Activated T-helper 17 cell treated with anti-CD3 and anti-CD28 coated beads, Interleukin-2, amount 50 U/mL, for 72 hours (primary cell): ENCODE measurements around the gene CD81. TPM values are rescaled to one million over a fixed set of nuclear protein-coding genes. Genes with fewer than 3 reads are reported as not detected.

Source experiments
- ATAC-seq: fragments of 150-1000 bp; cut with Tn5 transposase; replicated peaks from 2 replicates; pipeline ENCODE4 v1.10.0; 2021; ENCODE audit warnings: mild to moderate bottlenecking, moderate library complexity
- H3K27ac Mint-ChIP-seq: one replicate; pipeline ENCODE4 v1.8.0; 2022; ENCODE audit warnings: mixed read lengths
- H3K27me3 Mint-ChIP-seq: one replicate; pipeline ENCODE4 v1.8.0; 2022; ENCODE audit warnings: mixed read lengths
- H3K36me3 Mint-ChIP-seq: one replicate; pipeline ENCODE4 v1.8.0; 2022; ENCODE audit warnings: low read depth, mild to moderate bottlenecking, mixed read lengths
- H3K4me1 Mint-ChIP-seq: one replicate; pipeline ENCODE4 v1.8.0; 2022; ENCODE audit warnings: mixed read lengths
- H3K4me3 Mint-ChIP-seq: one replicate; pipeline ENCODE4 v1.8.0; 2022; ENCODE audit warnings: mild to moderate bottlenecking, mixed read lengths
- H3K9me3 Mint-ChIP-seq: one replicate; pipeline ENCODE4 v1.8.0; 2022; ENCODE audit warnings: mixed read lengths
- total RNA-seq, 2 donors: library from RNA; stranded (reverse); gene quantifications; one replicate each; pipeline ENCODE4 v1.2.3, GENCODE V29; 2022

CD81 gene
- total RNA-seq, 2 donors from 2014 or later, result 147 to 170 TPM

GRCh38 chr11:2419638-2420501, 42.8 kb downstream of the CD81 start:
- H3K4me3 Mint-ChIP-seq, result no peak overlapping the region
- no peaks in the 10 kb centered on the region for H3K4me1 Mint-ChIP-seq
- no peak overlapping the region for H3K27ac Mint-ChIP-seq
- H3K27me3 Mint-ChIP-seq, result no peaks in the 10 kb centered on the region
- peak; percentile 64 for ATAC-seq
- no peaks in the 10 kb centered on the region for H3K9me3 Mint-ChIP-seq
- H3K36me3 Mint-ChIP-seq, result no peaks in the 10 kb centered on the region

- Mint-ChIP-seq H3K27me3 (no peaks in the 10 kb centered on the region), H3K36me3 (no peaks in the 10 kb centered on the region)
- ATAC-seq, result peak; percentile 93
Measured at GRCh38 chr11:2420502-2421225, 43.6 kb downstream of the CD81 start.

GRCh38 chr11:2421226-2421994, 44.3 kb downstream of the CD81 start:
- Mint-ChIP-seq H3K9me3 (no peaks in the 10 kb centered on the region), H3K4me1 (no peaks in the 10 kb centered on the region), H3K36me3 (no peaks in the 10 kb centered on the region), H3K4me3 (no peak overlapping the region), H3K27ac (no peak overlapping the region), H3K27me3 (no peaks in the 10 kb centered on the region)
- no peak for ATAC-seq

More at GRCh38 chr11:2420502-2421225, 43.6 kb downstream of the CD81 start:
- no peak overlapping the region for H3K4me3 Mint-ChIP-seq
- no peak overlapping the region for H3K27ac Mint-ChIP-seq
- H3K4me1 Mint-ChIP-seq, result no peaks in the 10 kb centered on the region
- no peaks in the 10 kb centered on the region for H3K9me3 Mint-ChIP-seq

GRCh38 chr11:2421996-2422395, 44.9 kb downstream of the CD81 start:
- Mint-ChIP-seq H3K4me3 (no peak overlapping the region), H3K4me1 (no peaks in the 10 kb centered on the region), H3K9me3 (no peaks in the 10 kb centered on the region), H3K36me3 (no peaks in the 10 kb centered on the region), H3K27me3 (no peaks in the 10 kb centered on the region), H3K27ac (no peak overlapping the region)
- no peak for ATAC-seq

GRCh38 chr11:2422461-2423156, 45.5 kb downstream of the CD81 start:
- H3K4me3 Mint-ChIP-seq, result no peak overlapping the region

GRCh38 chr11:2423157-2424025, 46.3 kb downstream of the CD81 start:
- Mint-ChIP-seq H3K36me3 (no peaks in the 10 kb centered on the region), H3K4me3 (no peak overlapping the region), H3K27me3 (no peaks in the 10 kb centered on the region), H3K27ac (no peak overlapping the region), H3K4me1 (no peaks in the 10 kb centered on the region), H3K9me3 (no peaks in the 10 kb centered on the region)
- ATAC-seq, result no peak

More at GRCh38 chr11:2422461-2423156, 45.5 kb downstream of the CD81 start:
- ATAC-seq, result no peak
- Mint-ChIP-seq H3K36me3 (no peaks in the 10 kb centered on the region), H3K4me1 (no peaks in the 10 kb centered on the region), H3K9me3 (no peaks in the 10 kb centered on the region), H3K27me3 (no peaks in the 10 kb centered on the region), H3K27ac (no peak overlapping the region)

- no peak for ATAC-seq
- Mint-ChIP-seq H3K9me3 (no peaks in the 10 kb centered on the region), H3K27ac (no peak overlapping the region), H3K4me3 (no peak overlapping the region), H3K4me1 (no peaks in the 10 kb centered on the region), H3K27me3 (no peaks in the 10 kb centered on the region), H3K36me3 (no peaks in the 10 kb centered on the region)
Measured at GRCh38 chr11:2424811-2425495, 47.8 kb downstream of the CD81 start.

- no peak for ATAC-seq
- Mint-ChIP-seq H3K27ac (no peak overlapping the region), H3K36me3 (no peaks in the 10 kb centered on the region), H3K4me3 (no peak overlapping the region), H3K9me3 (no peaks in the 10 kb centered on the region), H3K27me3 (no peaks in the 10 kb centered on the region), H3K4me1 (no peaks in the 10 kb centered on the region)
Measured at GRCh38 chr11:2425506-2425905, 48.4 kb downstream of the CD81 start.

GRCh38 chr11:2426221-2426620, 49.1 kb downstream of the CD81 start:
- Mint-ChIP-seq H3K27me3 (no peaks in the 10 kb centered on the region), H3K4me1 (no peaks in the 10 kb centered on the region), H3K27ac (no peak overlapping the region), H3K9me3 (no peaks in the 10 kb centered on the region), H3K36me3 (no peaks in the 10 kb centered on the region), H3K4me3 (no peak overlapping the region)
- ATAC-seq, result no peak

- no peaks in the 10 kb centered on the region for H3K4me1 Mint-ChIP-seq
- no peak overlapping the region for H3K27ac Mint-ChIP-seq
- no peak overlapping the region for H3K4me3 Mint-ChIP-seq
- ATAC-seq, result no peak
- H3K27me3 Mint-ChIP-seq, result no peaks in the 10 kb centered on the region
- H3K36me3 Mint-ChIP-seq, result no peaks in the 10 kb centered on the region
- no peaks in the 10 kb centered on the region for H3K9me3 Mint-ChIP-seq
Measured at GRCh38 chr11:2426826-2427521, 49.9 kb downstream of the CD81 start.

- no peaks in the 10 kb centered on the region for H3K9me3 Mint-ChIP-seq
- no peaks in the 10 kb centered on the region for H3K4me1 Mint-ChIP-seq
- no peak overlapping the region for H3K27ac Mint-ChIP-seq
- no peak overlapping the region for H3K4me3 Mint-ChIP-seq
- ATAC-seq, result no peak
- H3K27me3 Mint-ChIP-seq, result no peaks in the 10 kb centered on the region
- no peaks in the 10 kb centered on the region for H3K36me3 Mint-ChIP-seq
Measured at GRCh38 chr11:2427721-2428321, 50.7 kb downstream of the CD81 start.

GRCh38 chr11:2428322-2428795, 51.2 kb downstream of the CD81 start:
- Mint-ChIP-seq H3K27ac (no peak overlapping the region), H3K9me3 (no peaks in the 10 kb centered on the region), H3K36me3 (no peaks in the 10 kb centered on the region), H3K4me1 (no peaks in the 10 kb centered on the region), H3K27me3 (no peaks in the 10 kb centered on the region), H3K4me3 (no peak overlapping the region)
- peak; percentile 89 for ATAC-seq
